Measurements from ENCODE around the gene BYSL. TPM values are rescaled to one million over a fixed set of nuclear protein-coding genes. Genes with fewer than 3 reads are reported as not detected.

Gene BYSL
- total RNA-seq, 2 donors from 2014 or later, result 5.3 to 11.6 TPM

DNA sequence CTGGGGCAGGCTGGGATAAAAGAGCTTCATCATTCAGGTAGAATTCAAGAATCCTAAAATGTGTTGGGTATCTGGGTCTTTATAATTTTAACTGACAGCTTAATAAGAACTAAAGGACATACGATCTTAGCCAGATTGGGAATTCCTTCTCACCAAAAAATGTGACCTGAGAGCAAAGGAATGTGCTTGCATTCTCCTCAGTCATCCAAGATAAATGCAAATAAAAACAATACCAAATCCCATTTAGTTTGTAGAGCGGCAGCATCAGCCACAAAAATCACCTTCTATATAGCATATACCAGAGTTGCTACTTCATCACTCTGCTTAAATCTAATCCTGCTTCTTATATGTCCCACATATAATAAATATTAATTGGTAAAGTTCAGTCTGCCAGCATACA is 43.1 kb upstream of the BYSL start:
- Histone ChIP-seq H3K9me3 (no peaks in the 10 kb centered on the region), H3K27ac (no peak overlapping the region), H3K4me1 (ENCODE audit: control insufficient read depth in 1 of 2, low read depth in 2 of 2) (peaks cover 0 to 4% of the 10 kb centered on the region in 2 donors), H3K27me3 (replicated peaks; ENCODE audit: insufficient read depth) (no peaks in the 10 kb centered on the region), H3K4me3 (no peak overlapping the region), H3K36me3 (no peaks in the 10 kb centered on the region)
- ATAC-seq (ENCODE audit: insufficient number of reproducible peaks, low FRiP score, low read depth) (no peak), DNase-seq (ENCODE audit: low spot score) (no peak)
- TF ChIP-seq, protein P1, sequence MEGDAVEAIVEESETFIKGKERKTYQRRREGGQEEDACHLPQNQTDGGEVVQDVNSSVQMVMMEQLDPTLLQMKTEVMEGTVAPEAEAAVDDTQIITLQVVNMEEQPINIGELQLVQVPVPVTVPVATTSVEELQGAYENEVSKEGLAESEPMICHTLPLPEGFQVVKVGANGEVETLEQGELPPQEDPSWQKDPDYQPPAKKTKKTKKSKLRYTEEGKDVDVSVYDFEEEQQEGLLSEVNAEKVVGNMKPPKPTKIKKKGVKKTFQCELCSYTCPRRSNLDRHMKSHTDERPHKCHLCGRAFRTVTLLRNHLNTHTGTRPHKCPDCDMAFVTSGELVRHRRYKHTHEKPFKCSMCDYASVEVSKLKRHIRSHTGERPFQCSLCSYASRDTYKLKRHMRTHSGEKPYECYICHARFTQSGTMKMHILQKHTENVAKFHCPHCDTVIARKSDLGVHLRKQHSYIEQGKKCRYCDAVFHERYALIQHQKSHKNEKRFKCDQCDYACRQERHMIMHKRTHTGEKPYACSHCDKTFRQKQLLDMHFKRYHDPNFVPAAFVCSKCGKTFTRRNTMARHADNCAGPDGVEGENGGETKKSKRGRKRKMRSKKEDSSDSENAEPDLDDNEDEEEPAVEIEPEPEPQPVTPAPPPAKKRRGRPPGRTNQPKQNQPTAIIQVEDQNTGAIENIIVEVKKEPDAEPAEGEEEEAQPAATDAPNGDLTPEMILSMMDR (IDR thresholded peaks at IDR 0.05), result no peak

DNA sequence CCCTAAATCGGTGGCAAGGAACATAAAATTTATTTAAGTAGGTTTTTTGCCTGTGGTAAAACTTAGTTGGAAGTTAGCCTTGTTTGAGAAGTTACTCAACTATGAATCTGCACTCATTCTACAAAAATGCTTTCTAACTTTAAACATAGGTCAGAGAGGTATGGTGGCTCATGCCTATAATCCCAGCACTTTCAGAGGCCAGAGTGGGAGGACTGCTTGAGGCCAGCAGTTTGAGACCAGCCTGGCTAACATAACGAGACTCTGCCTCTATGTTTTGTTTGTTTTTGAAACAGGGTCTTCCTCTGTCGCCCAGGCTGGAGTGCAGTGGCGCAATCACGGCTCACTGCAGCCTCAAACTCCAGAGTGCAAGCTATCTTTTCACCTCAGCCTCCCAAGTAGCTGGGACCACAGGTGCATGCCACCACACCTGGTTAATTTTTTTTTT is 42.3 kb upstream of the BYSL start:
- Histone ChIP-seq H3K36me3 (no peaks in the 10 kb centered on the region), H3K4me1 (ENCODE audit: control insufficient read depth in 1 of 2, low read depth in 2 of 2) (peaks cover 0 to 4% of the 10 kb centered on the region in 2 donors), H3K27ac (no peak overlapping the region), H3K4me3 (no peak overlapping the region), H3K27me3 (replicated peaks; ENCODE audit: insufficient read depth) (no peaks in the 10 kb centered on the region), H3K9me3 (no peaks in the 10 kb centered on the region)
- DNase-seq (ENCODE audit: low spot score), result no peak
- ATAC-seq (ENCODE audit: insufficient number of reproducible peaks, low FRiP score, low read depth), result no peak
- TF ChIP-seq, protein P1 (IDR thresholded peaks at IDR 0.05), result no peak

DNA sequence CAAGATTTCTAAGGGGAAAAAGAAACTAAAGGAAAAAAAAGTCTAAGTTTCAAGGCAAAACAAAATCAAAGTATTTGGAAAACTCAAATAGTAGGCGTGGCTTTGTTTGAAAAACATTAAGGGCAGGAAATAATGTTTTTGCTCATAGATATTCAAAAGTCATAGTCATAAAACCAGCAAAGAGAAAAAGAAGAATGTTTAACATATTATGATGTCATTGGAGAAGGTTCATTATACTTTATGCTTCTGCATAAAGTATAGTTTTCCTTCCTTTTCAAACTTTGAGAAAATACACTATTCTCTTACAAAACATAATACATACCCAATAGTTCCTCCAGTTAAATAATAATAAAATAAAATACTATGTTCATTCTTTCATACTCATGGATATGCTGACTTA is 39.8 kb upstream of the BYSL start:
- TF ChIP-seq, protein P1 (IDR thresholded peaks at IDR 0.05), result no peak
- no peaks in the 10 kb centered on the region for H3K36me3 ChIP-seq
- H3K27ac ChIP-seq, result no peak overlapping the region
- H3K4me1 ChIP-seq (ENCODE audit: control insufficient read depth in 1 of 2, low read depth in 2 of 2), result peaks cover 0 to 4% of the 10 kb centered on the region in 2 donors
- ATAC-seq (ENCODE audit: insufficient number of reproducible peaks, low FRiP score, low read depth), result no peak
- H3K27me3 ChIP-seq (replicated peaks; ENCODE audit: insufficient read depth), result no peaks in the 10 kb centered on the region
- DNase-seq (ENCODE audit: low spot score), result no peak
- H3K9me3 ChIP-seq, result no peaks in the 10 kb centered on the region
- no peak overlapping the region for H3K4me3 ChIP-seq

DNA sequence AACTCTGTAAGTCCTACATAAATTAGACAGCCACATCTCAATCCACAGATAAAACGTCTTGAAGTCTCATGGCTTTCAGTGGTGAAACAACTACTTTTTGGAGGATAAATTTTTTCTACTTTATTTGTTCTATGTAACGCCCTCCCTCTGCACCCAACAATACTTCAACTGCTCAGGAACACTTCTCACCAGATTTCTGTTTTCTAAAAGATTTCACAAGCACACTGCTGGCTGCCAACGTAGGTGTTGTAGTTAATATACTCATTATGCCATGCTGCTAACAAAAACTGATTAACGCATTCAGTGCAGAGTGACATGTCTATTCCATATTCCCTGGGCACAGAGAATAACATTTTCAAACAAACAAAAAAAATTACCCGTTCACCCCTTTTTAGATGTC is 36.3 kb upstream of the BYSL start:
- H3K27me3 ChIP-seq (replicated peaks; ENCODE audit: insufficient read depth), result no peaks in the 10 kb centered on the region
- no peaks in the 10 kb centered on the region for H3K9me3 ChIP-seq
- DNase-seq (ENCODE audit: low spot score) (no peak), ATAC-seq (ENCODE audit: insufficient number of reproducible peaks, low FRiP score, low read depth) (no peak)
- TF ChIP-seq, protein P1 (IDR thresholded peaks at IDR 0.05), result no peak
- H3K4me3 ChIP-seq, result no peak overlapping the region
- H3K36me3 ChIP-seq, result no peaks in the 10 kb centered on the region
- no peaks in the 10 kb centered on the region for H3K4me1 ChIP-seq (ENCODE audit: control insufficient read depth in 1 of 2, low read depth in 2 of 2)
- H3K27ac ChIP-seq, result no peak overlapping the region

DNA sequence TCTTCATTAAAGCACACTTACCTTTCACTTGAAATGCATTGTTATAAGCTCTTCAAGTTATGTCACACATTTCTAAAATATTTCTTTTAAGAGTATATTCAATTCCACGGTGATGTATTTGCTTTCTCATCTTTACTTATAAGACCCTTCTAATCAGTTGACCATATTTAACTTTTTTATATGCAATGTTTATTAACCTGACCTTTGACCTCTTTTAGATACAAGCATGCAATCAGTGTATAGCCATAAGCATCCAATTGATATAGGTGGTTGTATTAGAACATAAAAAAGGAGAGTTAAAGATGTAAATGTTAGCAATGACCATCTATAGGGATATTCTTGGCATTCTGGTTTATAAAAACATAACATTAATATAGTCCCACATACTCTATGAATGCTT is 35.4 kb upstream of the BYSL start:
- H3K4me3 ChIP-seq, result no peak overlapping the region
- no peaks in the 10 kb centered on the region for H3K4me1 ChIP-seq (ENCODE audit: control insufficient read depth in 1 of 2, low read depth in 2 of 2)
- no peaks in the 10 kb centered on the region for H3K9me3 ChIP-seq
- no peaks in the 10 kb centered on the region for H3K27me3 ChIP-seq (replicated peaks; ENCODE audit: insufficient read depth)
- H3K27ac ChIP-seq, result no peak overlapping the region
- no peak for DNase-seq (ENCODE audit: low spot score)
- ATAC-seq (ENCODE audit: insufficient number of reproducible peaks, low FRiP score, low read depth), result no peak
- TF ChIP-seq, protein P1 (IDR thresholded peaks at IDR 0.05), result no peak
- H3K36me3 ChIP-seq, result no peaks in the 10 kb centered on the region

Measured in thoracic aorta (tissue), 2 donors.